Mesodermal cell (in vitro differentiated cells): ENCODE measurements around the gene FNIP2.

Experiments
- H3K27ac ChIP-seq: 2 replicates; pipeline ENCODE4 v1.7.0; 2013; ENCODE audit warnings: mild to moderate bottlenecking, low read depth, low read length, moderate library complexity; ENCODE audit not compliant: severe bottlenecking
- H3K36me3 ChIP-seq: 2 replicates; pipeline ENCODE4 v1.7.1; 2013; ENCODE audit warnings: mild to moderate bottlenecking, low read length, moderate library complexity; ENCODE audit not compliant: control insufficient read depth, insufficient read depth
- H3K4me1 ChIP-seq: one replicate; pipeline ENCODE4 v1.7.1; 2013; ENCODE audit warnings: mild to moderate bottlenecking, low read length; ENCODE audit not compliant: insufficient read depth, control insufficient read depth, poor library complexity, severe bottlenecking
- H3K4me3 ChIP-seq: 2 replicates; pipeline ENCODE4 v1.7.0; 2013; ENCODE audit warnings: low read length, control low read depth, mild to moderate bottlenecking; ENCODE audit not compliant: insufficient read depth, poor library complexity, severe bottlenecking; ENCODE audit errors: extremely low read depth
- H3K9me3 ChIP-seq: 2 replicates; pipeline ENCODE4 v1.7.1; 2013; ENCODE audit warnings: mild to moderate bottlenecking, low read length, moderate library complexity; ENCODE audit not compliant: control insufficient read depth
- WGBS, 2 experiments: methylation state at CpG; one replicate each; pipeline ENCODE4 v1.1.5; 2013; ENCODE audit warnings: missing lambda C conversion rate in 2 of 2; ENCODE audit not compliant: insufficient coverage in 2 of 2; 5-methylcytosine and 5-hydroxymethylcytosine counted together

The FNIP2 gene

GRCh38 chr4:158763462-158763861 lies 5.4 kb upstream of the FNIP2 start:
- no peaks in the 10 kb centered on the region for H3K4me1 ChIP-seq
- 50 to 88% methylated on average over 1 to 2 of the region's 2 CpGs for WGBS, 2 experiments
- H3K9me3 ChIP-seq, result no peaks in the 10 kb centered on the region
- no peak overlapping the region for H3K4me3 ChIP-seq
- no peaks in the 10 kb centered on the region for H3K36me3 ChIP-seq
- no peak overlapping the region for H3K27ac ChIP-seq

GRCh38 chr4:158766434-158767044 lies 2.3 kb upstream of the FNIP2 start:
- WGBS, 2 experiments, result 91 to 100% methylated on average over 4 to 5 of the region's 6 CpGs
- H3K27ac ChIP-seq, result no peak overlapping the region

GRCh38 chr4:158767451-158767850 lies 1.4 kb upstream of the FNIP2 start:
- no peak overlapping the region for H3K4me3 ChIP-seq
- H3K36me3 ChIP-seq, result no peaks in the 10 kb centered on the region
- H3K27ac ChIP-seq, result no peak overlapping the region
- H3K9me3 ChIP-seq, result no peaks in the 10 kb centered on the region
- no peaks in the 10 kb centered on the region for H3K4me1 ChIP-seq
- no CpG with 5 or more reads among the region's 2 CpGs for WGBS, 2 experiments

More at GRCh38 chr4:158766434-158767044, 2.3 kb upstream of the FNIP2 start:
- Histone ChIP-seq H3K4me1 (no peaks in the 10 kb centered on the region), H3K9me3 (no peaks in the 10 kb centered on the region), H3K36me3 (no peaks in the 10 kb centered on the region), H3K4me3 (no peak overlapping the region)

GRCh38 chr4:158769175-158769921 lies 522 bp downstream of the FNIP2 start:
- Histone ChIP-seq H3K4me3 (peak overlapping the region; percentile 61), H3K9me3 (no peaks in the 10 kb centered on the region)

GRCh38 chr4:158770671-158771070 lies 1.8 kb downstream of the FNIP2 start:
- H3K4me3 ChIP-seq, result no peak overlapping the region

More at GRCh38 chr4:158769175-158769921, 522 bp downstream of the FNIP2 start:
- Histone ChIP-seq H3K36me3 (no peaks in the 10 kb centered on the region), H3K27ac (no peak overlapping the region), H3K4me1 (no peaks in the 10 kb centered on the region)
- 0 to 6% methylated on average over 24 to 28 of the region's 49 CpGs for WGBS, 2 experiments

GRCh38 chr4:158771776-158772175 lies 3.0 kb downstream of the FNIP2 start:
- no peaks in the 10 kb centered on the region for H3K36me3 ChIP-seq
- WGBS, 2 experiments, result 86 to 100% methylated on average over 1 of the region's 2 CpGs
- no peak overlapping the region for H3K4me3 ChIP-seq
- H3K27ac ChIP-seq, result no peak overlapping the region
- H3K9me3 ChIP-seq, result no peaks in the 10 kb centered on the region
- H3K4me1 ChIP-seq, result peaks cover 8% of the 10 kb centered on the region

More at GRCh38 chr4:158770671-158771070, 1.8 kb downstream of the FNIP2 start:
- Histone ChIP-seq H3K36me3 (no peaks in the 10 kb centered on the region), H3K9me3 (no peaks in the 10 kb centered on the region), H3K27ac (no peak overlapping the region), H3K4me1 (peaks cover 8% of the 10 kb centered on the region)
- WGBS, 2 experiments, result 93 to 100% methylated on average over 2 of the region's 5 CpGs

GRCh38 chr4:158775091-158775651 lies 6.3 kb downstream of the FNIP2 start:
- no peaks in the 10 kb centered on the region for H3K9me3 ChIP-seq
- no peak overlapping the region for H3K4me3 ChIP-seq
- peak overlapping the region; percentile 77 for H3K27ac ChIP-seq
- H3K36me3 ChIP-seq, result no peaks in the 10 kb centered on the region
- WGBS, 2 experiments, result 69% methylated on average over 1 of the region's 1 CpG; no CpG with 5 or more reads in 1 of the 2 experiments
- peaks cover 16% of the 10 kb centered on the region for H3K4me1 ChIP-seq

- H3K4me3 ChIP-seq, result no peak overlapping the region
- H3K4me1 ChIP-seq, result peaks cover 16% of the 10 kb centered on the region
- H3K36me3 ChIP-seq, result no peaks in the 10 kb centered on the region
- no CpG with 5 or more reads among the region's 1 CpG for WGBS, 2 experiments
- no peaks in the 10 kb centered on the region for H3K9me3 ChIP-seq
- no peak overlapping the region for H3K27ac ChIP-seq
Observed at GRCh38 chr4:158776106-158776505, 7.3 kb downstream of the FNIP2 start.

GRCh38 chr4:158777423-158778155 lies 8.8 kb downstream of the FNIP2 start:
- H3K4me1 ChIP-seq, result peaks cover 23% of the 10 kb centered on the region
- no peaks in the 10 kb centered on the region for H3K36me3 ChIP-seq
- no peak overlapping the region for H3K4me3 ChIP-seq
- WGBS, 2 experiments, result 94 to 100% methylated on average over 3 to 4 of the region's 6 CpGs
- H3K9me3 ChIP-seq, result no peaks in the 10 kb centered on the region
- no peak overlapping the region for H3K27ac ChIP-seq

GRCh38 chr4:158778156-158778711 lies 9.4 kb downstream of the FNIP2 start:
- Histone ChIP-seq H3K4me1 (peaks cover 29% of the 10 kb centered on the region), H3K4me3 (no peak overlapping the region), H3K27ac (no peak overlapping the region), H3K9me3 (no peaks in the 10 kb centered on the region), H3K36me3 (no peaks in the 10 kb centered on the region)
- WGBS, 2 experiments, result no CpG with 5 or more reads among the region's 2 CpGs
